ENCODE results near the gene GABRR2. TPM values are rescaled to one million over a fixed set of nuclear protein-coding genes. Genes with fewer than 3 reads are reported as not detected.

The GABRR2 gene
- total and polyA plus RNA-seq, 10 of the 15 experiments (the other 5 are each of a cell fraction or from before 2014, with no cell fraction given), result 0.16 to 0.72 (median 0.32) TPM; not detected in 2

DNA sequence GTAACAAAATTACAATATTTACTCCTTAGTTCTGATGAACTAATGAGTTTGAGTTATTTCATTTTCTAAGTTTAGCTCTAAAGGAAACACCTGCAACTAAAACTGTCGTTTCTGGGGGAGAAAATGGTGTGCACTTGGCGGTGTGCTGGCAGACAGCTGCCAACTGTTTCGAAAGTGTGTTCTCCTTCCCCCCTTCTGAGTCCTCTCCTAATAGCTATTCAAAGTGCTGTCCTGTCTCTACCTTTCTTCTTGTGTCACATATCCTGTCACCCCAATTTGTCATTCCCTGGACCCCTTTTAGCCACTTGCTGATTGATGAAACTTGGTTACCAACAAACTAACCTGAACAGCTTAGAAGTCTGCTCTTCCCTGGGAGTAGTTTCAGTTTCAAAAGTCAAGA is 42.3 kb upstream of the GABRR2 start (continued):
- TF ChIP-seq ETV6 (conservative IDR thresholded peaks at IDR 0.05 in 1 of 2, IDR thresholded peaks at IDR 0.05 in 1 of 2; ENCODE audit: borderline replicate concordance in 1 of 2, low read depth in 1 of 2), result peak in 1 of 2 experiments; percentile 83; a peak in 2 of 4 replicates
- no peak for TF ChIP-seq NR2C2 (IDR thresholded peaks at IDR 0.05; ENCODE audit: borderline replicate concordance, control insufficient read depth, insufficient read length, low read depth)
- TF ChIP-seq HDAC2 (IDR thresholded peaks at IDR 0.05), result no peak
- peak; percentile 77 for TF ChIP-seq RUNX3 (IDR thresholded peaks at IDR 0.05; ENCODE audit: low read length)
- TF ChIP-seq KLF5 (IDR thresholded peaks at IDR 0.05; ENCODE audit: partially characterized antibody), result no peak
- no peak for TF ChIP-seq SREBF2 (IDR thresholded peaks at IDR 0.05; ENCODE audit: low read length)
- TF ChIP-seq MTA3 (IDR thresholded peaks at IDR 0.05; ENCODE audit: borderline replicate concordance, low read length), result peak; percentile 34; the same call in 1 of the 2 replicates
- TF ChIP-seq KDM1A (IDR thresholded peaks at IDR 0.05; ENCODE audit: borderline replicate concordance), result no peak
- no peak for TF ChIP-seq SMAD5 (IDR thresholded peaks at IDR 0.05; ENCODE audit: low read depth)
- TF ChIP-seq SMARCA5 (IDR thresholded peaks at IDR 0.05), result no peak
- 0 out of 2 replicates have a peak, but pooled peaks have one; percentile 27 for TF ChIP-seq CBFB (IDR thresholded peaks at IDR 0.05; ENCODE audit: low read depth)
- TF ChIP-seq BMI1 (IDR thresholded peaks at IDR 0.05; ENCODE audit: borderline replicate concordance), result no peak
- no peak for TF ChIP-seq ZZZ3 (IDR thresholded peaks at IDR 0.05; ENCODE audit: control insufficient read depth, insufficient read length, low read depth)
- TF ChIP-seq, protein P1, sequence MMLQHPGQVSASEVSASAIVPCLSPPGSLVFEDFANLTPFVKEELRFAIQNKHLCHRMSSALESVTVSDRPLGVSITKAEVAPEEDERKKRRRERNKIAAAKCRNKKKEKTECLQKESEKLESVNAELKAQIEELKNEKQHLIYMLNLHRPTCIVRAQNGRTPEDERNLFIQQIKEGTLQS (IDR thresholded peaks at IDR 0.05; ENCODE audit: borderline replicate concordance, extremely low read depth, low read depth, low read length), result no peak
- TF ChIP-seq CHD4 (IDR thresholded peaks at IDR 0.05), result no peak
- TF ChIP-seq, protein P2, sequence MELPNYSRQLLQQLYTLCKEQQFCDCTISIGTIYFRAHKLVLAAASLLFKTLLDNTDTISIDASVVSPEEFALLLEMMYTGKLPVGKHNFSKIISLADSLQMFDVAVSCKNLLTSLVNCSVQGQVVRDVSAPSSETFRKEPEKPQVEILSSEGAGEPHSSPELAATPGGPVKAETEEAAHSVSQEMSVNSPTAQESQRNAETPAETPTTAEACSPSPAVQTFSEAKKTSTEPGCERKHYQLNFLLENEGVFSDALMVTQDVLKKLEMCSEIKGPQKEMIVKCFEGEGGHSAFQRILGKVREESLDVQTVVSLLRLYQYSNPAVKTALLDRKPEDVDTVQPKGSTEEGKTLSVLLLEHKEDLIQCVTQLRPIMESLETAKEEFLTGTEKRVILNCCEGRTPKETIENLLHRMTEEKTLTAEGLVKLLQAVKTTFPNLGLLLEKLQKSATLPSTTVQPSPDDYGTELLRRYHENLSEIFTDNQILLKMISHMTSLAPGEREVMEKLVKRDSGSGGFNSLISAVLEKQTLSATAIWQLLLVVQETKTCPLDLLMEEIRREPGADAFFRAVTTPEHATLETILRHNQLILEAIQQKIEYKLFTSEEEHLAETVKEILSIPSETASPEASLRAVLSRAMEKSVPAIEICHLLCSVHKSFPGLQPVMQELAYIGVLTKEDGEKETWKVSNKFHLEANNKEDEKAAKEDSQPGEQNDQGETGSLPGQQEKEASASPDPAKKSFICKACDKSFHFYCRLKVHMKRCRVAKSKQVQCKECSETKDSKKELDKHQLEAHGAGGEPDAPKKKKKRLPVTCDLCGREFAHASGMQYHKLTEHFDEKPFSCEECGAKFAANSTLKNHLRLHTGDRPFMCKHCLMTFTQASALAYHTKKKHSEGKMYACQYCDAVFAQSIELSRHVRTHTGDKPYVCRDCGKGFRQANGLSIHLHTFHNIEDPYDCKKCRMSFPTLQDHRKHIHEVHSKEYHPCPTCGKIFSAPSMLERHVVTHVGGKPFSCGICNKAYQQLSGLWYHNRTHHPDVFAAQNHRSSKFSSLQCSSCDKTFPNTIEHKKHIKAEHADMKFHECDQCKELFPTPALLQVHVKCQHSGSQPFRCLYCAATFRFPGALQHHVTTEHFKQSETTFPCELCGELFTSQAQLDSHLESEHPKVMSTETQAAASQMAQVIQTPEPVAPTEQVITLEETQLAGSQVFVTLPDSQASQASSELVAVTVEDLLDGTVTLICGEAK (IDR thresholded peaks at IDR 0.05; ENCODE audit: borderline replicate concordance), result no peak
- TF ChIP-seq, protein P3, sequence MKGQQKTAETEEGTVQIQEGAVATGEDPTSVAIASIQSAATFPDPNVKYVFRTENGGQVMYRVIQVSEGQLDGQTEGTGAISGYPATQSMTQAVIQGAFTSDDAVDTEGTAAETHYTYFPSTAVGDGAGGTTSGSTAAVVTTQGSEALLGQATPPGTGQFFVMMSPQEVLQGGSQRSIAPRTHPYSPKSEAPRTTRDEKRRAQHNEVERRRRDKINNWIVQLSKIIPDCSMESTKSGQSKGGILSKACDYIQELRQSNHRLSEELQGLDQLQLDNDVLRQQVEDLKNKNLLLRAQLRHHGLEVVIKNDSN (IDR thresholded peaks at IDR 0.05; ENCODE audit: borderline replicate concordance, extremely low read length, insufficient read depth, low read depth, low read length), result no peak
- TF ChIP-seq, protein P4, sequence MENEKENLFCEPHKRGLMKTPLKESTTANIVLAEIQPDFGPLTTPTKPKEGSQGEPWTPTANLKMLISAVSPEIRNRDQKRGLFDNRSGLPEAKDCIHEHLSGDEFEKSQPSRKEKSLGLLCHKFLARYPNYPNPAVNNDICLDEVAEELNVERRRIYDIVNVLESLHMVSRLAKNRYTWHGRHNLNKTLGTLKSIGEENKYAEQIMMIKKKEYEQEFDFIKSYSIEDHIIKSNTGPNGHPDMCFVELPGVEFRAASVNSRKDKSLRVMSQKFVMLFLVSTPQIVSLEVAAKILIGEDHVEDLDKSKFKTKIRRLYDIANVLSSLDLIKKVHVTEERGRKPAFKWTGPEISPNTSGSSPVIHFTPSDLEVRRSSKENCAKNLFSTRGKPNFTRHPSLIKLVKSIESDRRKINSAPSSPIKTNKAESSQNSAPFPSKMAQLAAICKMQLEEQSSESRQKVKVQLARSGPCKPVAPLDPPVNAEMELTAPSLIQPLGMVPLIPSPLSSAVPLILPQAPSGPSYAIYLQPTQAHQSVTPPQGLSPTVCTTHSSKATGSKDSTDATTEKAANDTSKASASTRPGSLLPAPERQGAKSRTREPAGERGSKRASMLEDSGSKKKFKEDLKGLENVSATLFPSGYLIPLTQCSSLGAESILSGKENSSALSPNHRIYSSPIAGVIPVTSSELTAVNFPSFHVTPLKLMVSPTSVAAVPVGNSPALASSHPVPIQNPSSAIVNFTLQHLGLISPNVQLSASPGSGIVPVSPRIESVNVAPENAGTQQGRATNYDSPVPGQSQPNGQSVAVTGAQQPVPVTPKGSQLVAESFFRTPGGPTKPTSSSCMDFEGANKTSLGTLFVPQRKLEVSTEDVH (IDR thresholded peaks at IDR 0.05; ENCODE audit: low read depth, partially characterized antibody), result no peak
